Osteoblast (primary cell): ENCODE measurements around the gene PLA2G2E. TPM values are rescaled to one million over a fixed set of nuclear protein-coding genes. Genes with fewer than 3 reads are reported as not detected.

Experiments
- DNase-seq: peaks from one replicate; pipeline ENCODE4 v3.0.0; 2011; ENCODE audit warnings: low spot score, mixed read lengths; ENCODE audit not compliant: insufficient read length; ENCODE audit errors: missing footprints
- H2AFZ ChIP-seq: 2 replicates; pipeline ENCODE4 v1.6.0; 2011; ENCODE audit warnings: mild to moderate bottlenecking, low read length
- H3K27ac ChIP-seq: 2 replicates; pipeline ENCODE4 v1.5.1; 2011; ENCODE audit warnings: mild to moderate bottlenecking, low read depth, low read length, moderate library complexity
- H3K27me3 ChIP-seq: 2 replicates; pipeline ENCODE4 v1.6.0; 2012; ENCODE audit warnings: mild to moderate bottlenecking, control low read depth, inconsistent platforms, low read length, moderate library complexity; ENCODE audit not compliant: insufficient read depth
- H3K36me3 ChIP-seq: 2 replicates; pipeline ENCODE4 v1.5.1; 2011; ENCODE audit warnings: mild to moderate bottlenecking, low read length, control low read depth, moderate library complexity; ENCODE audit not compliant: insufficient read depth
- H3K4me1 ChIP-seq: 2 replicates; pipeline ENCODE4 v1.5.1; 2011; ENCODE audit warnings: mild to moderate bottlenecking, low read length, control low read depth, moderate library complexity; ENCODE audit not compliant: insufficient read depth
- H3K4me2 ChIP-seq: 2 replicates; pipeline ENCODE4 v1.6.0; 2011; ENCODE audit warnings: mild to moderate bottlenecking, low read length; ENCODE audit not compliant: insufficient read depth
- H3K4me3 ChIP-seq: fragments of 200-600 bp; sonication (generic); 3 replicates; pipeline ENCODE4 v1.5.1; 2012; ENCODE audit warnings: mild to moderate bottlenecking, low read length, inconsistent platforms; ENCODE audit not compliant: insufficient read depth
- H3K79me2 ChIP-seq: 2 replicates; pipeline ENCODE4 v1.6.0; 2012; ENCODE audit warnings: mild to moderate bottlenecking, low read length, control low read depth, inconsistent platforms; ENCODE audit not compliant: insufficient read depth
- H3K9me3 ChIP-seq: 2 replicates; pipeline ENCODE4 v1.5.1; 2011; ENCODE audit warnings: low read depth, low read length, control low read depth
- H4K20me1 ChIP-seq: 2 replicates; pipeline ENCODE4 v1.6.0; 2012; ENCODE audit warnings: mild to moderate bottlenecking, low read length, control low read depth; ENCODE audit not compliant: insufficient read depth
- CTCF ChIP-seq: IDR thresholded peaks from 2 replicates; pipeline ENCODE4 v1.5.1; 2011; ENCODE audit warnings: mild to moderate bottlenecking, low read depth, low read length, moderate library complexity; ENCODE audit errors: extremely low read depth
- total RNA-seq: library from RNA; depleted of rRNA; stranded (reverse); fragments of >200 nt; gene quantifications from 2 replicates; pipeline ENCODE4 v1.2.3, GENCODE V29; 2012

Gene PLA2G2E
- total RNA-seq, 1 donor = not detected

- DNase-seq = no peak
- H2AFZ ChIP-seq = no peak overlapping the region
- no peaks in the 10 kb centered on the region for H3K4me1 ChIP-seq
- H3K9me3 ChIP-seq = peaks cover 4% of the 10 kb centered on the region
- H3K27ac ChIP-seq = no peak overlapping the region
- H3K36me3 ChIP-seq = no peaks in the 10 kb centered on the region
- no peak overlapping the region for H3K4me3 ChIP-seq
- H3K4me2 ChIP-seq = no peak overlapping the region
- no peaks in the 10 kb centered on the region for H4K20me1 ChIP-seq
- TF ChIP-seq CTCF = no peak
- peaks cover 37% of the 10 kb centered on the region for H3K27me3 ChIP-seq
- H3K79me2 ChIP-seq = no peaks in the 10 kb centered on the region
Observed at GRCh38 chr1:19964542-19964941, 41.1 kb upstream of the PLA2G2E start.

GRCh38 chr1:19963636-19964035, 40.2 kb upstream of the PLA2G2E start:
- TF ChIP-seq CTCF = no peak
- H3K4me2 ChIP-seq = no peak overlapping the region
- no peak overlapping the region for H3K4me3 ChIP-seq
- H4K20me1 ChIP-seq = no peaks in the 10 kb centered on the region
- H2AFZ ChIP-seq = no peak overlapping the region
- no peaks in the 10 kb centered on the region for H3K4me1 ChIP-seq
- no peaks in the 10 kb centered on the region for H3K36me3 ChIP-seq
- peaks cover 4% of the 10 kb centered on the region for H3K9me3 ChIP-seq
- DNase-seq = no peak
- H3K27me3 ChIP-seq = peaks cover 37% of the 10 kb centered on the region
- no peaks in the 10 kb centered on the region for H3K79me2 ChIP-seq
- H3K27ac ChIP-seq = no peak overlapping the region

GRCh38 chr1:19960591-19960990, 37.2 kb upstream of the PLA2G2E start:
- no peak for DNase-seq
- no peaks in the 10 kb centered on the region for H3K36me3 ChIP-seq
- H3K79me2 ChIP-seq = no peaks in the 10 kb centered on the region
- H3K9me3 ChIP-seq = peaks cover 4% of the 10 kb centered on the region
- peaks cover 41% of the 10 kb centered on the region for H3K27me3 ChIP-seq
- H2AFZ ChIP-seq = no peak overlapping the region
- H3K4me3 ChIP-seq = no peak overlapping the region
- TF ChIP-seq CTCF = no peak
- H3K4me2 ChIP-seq = no peak overlapping the region
- H4K20me1 ChIP-seq = no peaks in the 10 kb centered on the region
- no peak overlapping the region for H3K27ac ChIP-seq
- H3K4me1 ChIP-seq = no peaks in the 10 kb centered on the region

- Histone ChIP-seq H3K9me3 (peaks cover 2% of the 10 kb centered on the region), H4K20me1 (no peaks in the 10 kb centered on the region), H3K4me1 (no peaks in the 10 kb centered on the region), H3K79me2 (no peaks in the 10 kb centered on the region), H3K36me3 (no peaks in the 10 kb centered on the region), H2AFZ (no peak overlapping the region), H3K27me3 (peaks cover 34% of the 10 kb centered on the region), H3K4me3 (no peak overlapping the region), H3K4me2 (no peak overlapping the region), H3K27ac (no peak overlapping the region)
- DNase-seq = peak; percentile 58
- peak; percentile 23 for TF ChIP-seq CTCF
Observed at GRCh38 chr1:19957779-19958178, 34.4 kb upstream of the PLA2G2E start.
